Esophagus mucosa (tissue), 1 donor: Measurements from ENCODE around the gene FAM219B. TPM values are rescaled to one million over a fixed set of nuclear protein-coding genes. Genes with fewer than 3 reads are reported as not detected.
"Not testable (repeated sequence)": the region's sequence is repeated elsewhere in the genome, so short reads cannot be mapped to it uniquely, and the experiment has no call there.

Source experiments
- ATAC-seq: fragments of 200-7000 bp; cut with Tn5 transposase; one replicate; pipeline ENCODE4 v1.9.1; 2020
- total RNA-seq: library from RNA; stranded (reverse); gene quantifications from one replicate; pipeline ENCODE4 v1.2.4, GENCODE V29; 2023
- donor health status: DM: yes; HTN: yes; CAD: no.

FAM219B gene, protein sequence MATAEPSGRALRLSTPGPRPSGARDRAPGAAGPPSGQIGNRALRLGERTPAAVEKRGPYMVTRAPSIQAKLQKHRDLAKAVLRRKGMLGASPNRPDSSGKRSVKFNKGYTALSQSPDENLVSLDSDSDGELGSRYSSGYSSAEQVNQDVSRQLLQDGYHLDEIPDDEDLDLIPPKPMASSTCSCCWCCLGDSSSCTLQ
- 62.5 TPM for total RNA-seq

GRCh38 chr15:74906450-74907162 is at the start of gene FAM219B:
Gene FAM219B, minus strand, starts transcription at chr15:74906851. Its CDS starts 51 bp downstream, at chr15:74906800.
- peak; percentile 86 for ATAC-seq

GRCh38 chr15:74955796-74956647 is 49.4 kb upstream of the FAM219B start:
- peak; percentile 73 for ATAC-seq

DNA sequence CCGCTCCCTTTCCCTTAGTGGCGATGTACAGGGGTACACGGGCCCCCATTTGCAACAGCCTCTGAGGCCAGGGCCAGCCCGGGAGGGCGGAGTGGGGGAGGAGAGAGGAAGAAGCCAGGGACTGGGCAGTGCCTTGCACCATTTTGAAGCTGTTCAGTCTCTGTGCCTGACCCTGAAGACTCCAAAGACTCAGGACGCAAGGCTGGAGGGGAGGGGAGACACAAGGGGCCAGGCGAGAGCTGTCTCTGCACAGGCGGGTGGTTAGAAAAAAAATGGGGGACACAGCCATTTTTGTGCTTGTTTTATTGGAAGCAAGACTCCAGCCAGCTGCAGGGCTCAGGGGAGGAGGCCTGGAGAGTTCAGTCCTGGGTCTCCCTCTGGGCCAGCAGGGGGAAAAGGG is 48.4 kb upstream of the FAM219B start:
- no peak for ATAC-seq

GRCh38 chr15:74954515-74954914 is 47.9 kb upstream of the FAM219B start:
- no peak for ATAC-seq

GRCh38 chr15:74951006-74951405 is 44.4 kb upstream of the FAM219B start:
- ATAC-seq, result no peak

DNA sequence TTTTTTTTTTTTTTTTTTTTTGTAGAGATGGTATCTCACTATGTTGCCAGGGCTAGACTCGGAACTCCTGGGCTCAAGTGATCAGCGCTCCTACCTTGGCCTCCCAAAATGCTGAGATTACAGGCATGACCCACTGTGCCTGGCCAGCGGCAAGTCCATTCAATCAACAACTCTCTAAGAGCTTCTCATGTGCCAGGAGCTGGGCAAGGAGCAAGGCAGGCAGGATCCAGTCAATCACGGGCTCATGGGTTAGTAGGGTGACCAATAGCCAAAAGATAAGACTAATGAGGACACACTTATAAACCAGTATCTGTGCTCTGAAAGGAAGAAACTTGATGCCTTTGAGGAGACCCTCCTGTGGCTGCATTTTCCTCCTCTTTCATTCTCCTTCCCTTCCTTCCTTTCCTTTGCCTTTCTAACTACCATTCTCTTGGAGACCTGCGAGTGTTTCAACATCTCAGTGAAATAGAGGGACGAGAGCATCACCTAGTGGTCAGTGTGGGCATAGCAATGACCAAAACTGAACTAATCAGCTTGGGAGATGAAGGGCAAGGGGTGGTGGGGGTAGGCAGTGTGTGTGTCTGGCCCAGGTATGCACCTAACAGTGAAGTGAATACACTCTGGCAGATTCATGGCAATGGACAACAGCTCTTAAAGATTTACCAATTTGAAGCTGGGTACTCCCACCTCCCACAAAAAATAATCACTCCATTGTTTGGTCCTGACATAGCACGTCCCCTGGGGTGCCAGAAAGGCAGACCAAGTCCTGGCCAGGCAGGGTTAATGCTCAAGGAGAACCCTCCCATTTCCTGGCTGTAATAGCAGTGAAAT is 43.6 kb upstream of the FAM219B start:
- peak; percentile 71 for ATAC-seq

DNA sequence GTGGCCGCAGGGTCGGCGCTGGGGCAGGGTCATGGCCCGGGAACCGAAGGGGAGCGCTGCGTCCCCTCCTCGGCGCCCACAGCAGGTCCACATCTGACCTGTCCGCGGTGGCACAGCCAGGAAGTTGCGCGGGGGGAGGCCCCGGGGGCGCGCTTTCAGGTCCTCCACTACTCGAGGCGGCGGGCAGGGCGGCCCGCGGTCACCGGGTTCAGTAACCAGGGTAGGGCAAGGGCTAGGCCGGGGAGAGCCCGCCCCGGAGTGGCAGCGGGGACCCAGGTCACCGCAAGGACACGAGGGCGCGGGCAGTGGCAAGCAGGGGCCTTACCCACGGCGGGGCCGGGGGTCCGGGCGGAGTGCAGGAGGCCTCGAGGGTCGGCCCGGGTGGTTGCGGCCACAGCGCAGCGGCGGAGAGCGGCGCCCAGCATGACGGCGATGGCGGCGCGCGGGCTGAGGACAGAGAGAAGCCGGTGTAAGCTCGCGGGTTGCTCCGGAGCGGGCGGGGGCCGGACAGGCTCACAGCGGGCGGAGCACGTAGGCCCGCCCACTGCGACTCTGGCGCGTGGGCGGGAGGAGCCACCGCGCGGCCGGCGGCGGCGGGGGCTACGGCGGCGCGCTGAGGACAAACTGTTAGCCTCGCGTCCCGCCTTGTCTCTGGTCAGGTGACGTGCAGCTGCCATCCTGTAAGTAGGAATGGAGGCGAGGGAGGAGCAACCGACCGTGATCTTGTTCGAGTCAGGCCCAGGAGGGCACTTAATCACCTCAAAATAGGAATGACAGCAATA is 31.1 kb upstream of the FAM219B start, which contains the start of gene COX5A:
COX5A (minus strand) TSS at position 484 of the 782 bp plus-strand sequence; CDS start at position 425, 59 bp downstream.
- ATAC-seq, result peak; percentile 99

DNA sequence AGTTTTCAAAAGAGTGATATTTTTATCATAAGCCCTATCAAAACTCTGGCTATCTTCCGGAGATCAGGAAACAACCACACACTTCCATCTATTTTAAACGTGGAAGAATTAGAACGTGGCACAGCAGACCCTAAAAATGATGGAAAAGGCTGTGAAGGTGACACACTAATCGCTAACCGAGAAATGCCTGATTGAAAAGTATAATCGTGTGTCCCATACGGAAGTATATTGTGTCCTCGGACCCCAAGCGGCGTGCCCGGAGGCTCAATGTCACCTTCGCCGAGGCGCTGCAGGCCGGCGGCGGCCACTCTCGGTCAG is 30.6 kb upstream of the FAM219B start:
- ATAC-seq, result no peak

- not testable (repeated sequence) for ATAC-seq
These were observed 28.5 kb upstream of the FAM219B start for GRCh38 chr15:74935193-74935592.

- ATAC-seq, result no peak
These were observed 26.9 kb upstream of the FAM219B start for GRCh38 chr15:74933573-74933972.

DNA sequence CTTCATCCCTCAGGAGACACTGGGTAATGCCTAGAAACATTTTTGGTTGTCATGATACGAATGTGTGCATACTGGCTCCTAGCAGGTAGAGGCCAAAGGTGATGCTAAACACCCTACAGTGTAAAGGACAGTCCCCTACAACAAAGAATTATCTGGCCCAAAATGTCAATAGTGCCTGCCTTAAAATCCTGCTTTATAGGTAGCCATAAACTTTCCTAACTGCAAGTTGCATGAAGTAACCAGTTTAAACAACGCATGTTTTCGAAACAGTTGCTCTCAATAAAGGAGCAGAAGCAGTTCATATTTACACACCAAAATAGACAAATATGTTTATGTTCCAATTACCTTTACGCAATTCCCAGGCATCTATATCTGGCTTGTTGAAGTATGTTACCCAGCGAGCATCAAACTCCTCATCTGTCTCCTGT is 22.1 kb upstream of the FAM219B start:
- no peak for ATAC-seq

GRCh38 chr15:74924525-74924924 is 17.9 kb upstream of the FAM219B start:
- no peak for ATAC-seq

- no peak for ATAC-seq
These were observed 13.8 kb upstream of the FAM219B start for GRCh38 chr15:74920456-74920855.

- no peak for ATAC-seq
These were observed 11.0 kb upstream of the FAM219B start for GRCh38 chr15:74917676-74918075.

GRCh38 chr15:74913799-74914198 is 7.1 kb upstream of the FAM219B start:
- ATAC-seq, result not testable (repeated sequence)

GRCh38 chr15:74913041-74913440 is 6.4 kb upstream of the FAM219B start:
- ATAC-seq, result peak; percentile 62

DNA sequence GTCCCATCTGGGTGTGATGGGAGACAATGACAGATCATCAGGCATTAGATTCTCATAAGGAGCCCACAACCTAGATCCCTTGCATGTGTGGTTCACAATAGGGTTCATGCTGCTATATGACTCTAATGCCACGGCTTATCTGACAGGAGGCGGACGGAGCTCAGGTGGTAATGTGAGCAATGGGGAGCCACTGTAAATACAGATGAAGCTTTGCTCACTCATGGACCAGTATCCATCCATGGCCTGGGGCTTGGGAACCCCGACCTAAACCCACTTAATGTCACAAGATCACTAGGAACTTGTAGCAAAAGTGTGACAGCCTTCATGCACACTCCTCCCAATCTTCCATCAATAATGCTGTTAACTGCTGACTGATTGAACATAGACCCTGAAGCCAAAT is 2.0 kb upstream of the FAM219B start:
- ATAC-seq, result no peak

DNA sequence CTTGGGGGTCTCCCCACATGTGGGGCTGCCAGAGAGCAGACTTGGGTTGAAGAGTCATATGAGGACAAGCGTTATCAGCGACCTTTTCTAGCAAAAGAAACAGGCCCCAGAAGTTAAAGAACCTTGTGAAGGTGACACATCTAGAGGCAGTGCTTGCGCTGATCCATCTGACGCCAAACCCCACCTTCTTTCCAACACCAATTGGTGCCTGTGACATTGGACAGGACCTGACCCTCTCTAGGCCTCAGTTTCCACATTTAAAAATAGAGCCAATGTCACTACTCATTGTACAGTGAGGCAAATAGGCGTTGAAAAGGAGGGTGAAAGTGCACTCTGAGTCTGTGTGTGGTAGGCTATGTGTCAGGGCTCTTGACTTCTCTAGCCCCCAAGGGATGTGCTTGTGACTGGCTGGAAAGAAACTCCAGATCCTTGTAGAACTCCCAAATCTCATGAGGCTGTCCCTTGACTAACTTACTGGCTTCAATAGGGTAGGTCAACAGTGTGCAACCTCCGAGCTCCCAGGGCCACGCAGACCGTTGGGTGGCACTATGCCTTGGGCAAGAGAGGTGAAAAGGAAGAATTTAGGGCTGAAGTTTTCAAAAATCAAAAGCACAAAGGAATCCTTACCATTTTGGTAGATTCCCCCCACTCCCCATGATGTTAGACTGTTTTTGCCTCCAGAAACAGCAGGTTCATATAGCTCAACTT is 666 bp upstream of the FAM219B start:
- peak; percentile 41 for ATAC-seq

- ATAC-seq, result peak; percentile 11
These were observed 593 bp downstream of the FAM219B start for GRCh38 chr15:74906067-74906449.

DNA sequence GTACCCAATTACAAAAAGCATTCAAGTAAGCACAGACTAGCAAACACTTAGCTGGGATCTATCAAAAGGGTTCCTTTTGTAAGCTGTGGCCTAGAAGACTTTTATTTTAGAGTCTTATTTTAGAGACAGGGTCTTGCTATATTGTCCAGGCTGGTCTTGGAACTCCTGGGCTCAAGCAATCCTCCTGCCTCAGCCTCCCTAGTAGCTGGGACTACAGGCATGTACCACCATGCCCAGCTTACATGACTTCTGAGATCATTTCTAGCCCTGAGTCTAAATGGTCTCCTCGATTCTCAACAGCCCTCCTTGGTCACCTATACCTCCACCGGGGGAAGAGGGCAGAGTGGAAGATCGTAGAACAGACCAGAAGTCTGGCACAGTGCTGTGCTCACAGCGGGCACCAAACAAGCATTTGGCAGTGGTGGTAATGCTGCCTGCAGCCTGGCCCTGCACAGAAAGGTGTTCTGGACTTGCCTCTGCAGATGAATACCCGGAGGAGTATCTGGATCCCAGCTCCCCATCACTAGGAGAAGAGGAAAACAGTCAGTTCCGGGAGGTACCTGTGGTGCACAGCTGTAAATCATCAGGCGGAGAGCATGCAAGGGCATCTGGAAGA is 2.4 kb downstream of the FAM219B start:
- no peak for ATAC-seq

DNA sequence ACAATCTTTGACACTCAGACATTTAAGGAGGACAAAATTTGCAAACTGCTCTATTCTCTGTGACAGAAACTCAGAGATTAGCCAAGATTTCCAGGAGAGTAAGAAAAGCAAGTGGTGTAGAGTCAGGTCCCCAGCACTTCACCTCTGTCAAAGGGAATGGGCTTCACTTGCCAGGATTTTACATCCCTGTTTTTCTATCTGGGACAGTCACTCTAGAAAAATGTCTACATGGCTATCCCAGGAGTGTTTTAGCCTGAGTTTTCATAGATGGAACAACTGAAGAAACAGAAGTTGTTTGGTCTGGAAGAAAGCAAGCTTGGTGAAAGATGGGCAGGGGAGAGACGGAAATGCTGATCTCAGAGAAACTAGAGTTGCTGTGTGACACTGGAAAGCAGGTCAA is 3.0 kb downstream of the FAM219B start:
- ATAC-seq, result no peak
